ENCODE measurements around the gene PTPRM.
A peak's percentile ranks its signal among the peaks of the same experiment; 100 is the strongest.

Gene PTPRM

GRCh38 chr18:7760967-7761948, 194.1 kb downstream of the PTPRM start:
- DNase-seq = no peak

GRCh38 chr18:7764405-7764804, 197.3 kb downstream of the PTPRM start:
- DNase-seq = no peak

- no peak for DNase-seq
These were observed 199.2 kb downstream of the PTPRM start for GRCh38 chr18:7766346-7766745.

GRCh38 chr18:7766817-7767216, 199.7 kb downstream of the PTPRM start:
- DNase-seq = no peak

GRCh38 chr18:7770908-7771307, 203.8 kb downstream of the PTPRM start:
- no peak for DNase-seq

GRCh38 chr18:7772510-7772888, 205.4 kb downstream of the PTPRM start:
- no peak for DNase-seq

GRCh38 chr18:7772951-7773350, 205.8 kb downstream of the PTPRM start:
- DNase-seq = no peak

- DNase-seq = no peak
These were observed 208.0 kb downstream of the PTPRM start for GRCh38 chr18:7775128-7775527.

GRCh38 chr18:7775843-7776242, 208.7 kb downstream of the PTPRM start:
- DNase-seq = no peak

GRCh38 chr18:7778181-7778580, 211.1 kb downstream of the PTPRM start:
- DNase-seq = no peak

- DNase-seq = no peak
These were observed 212.1 kb downstream of the PTPRM start for GRCh38 chr18:7779211-7779610.

- no peak for DNase-seq
These were observed 217.1 kb downstream of the PTPRM start for GRCh38 chr18:7784171-7784570.

GRCh38 chr18:7786569-7786968, 219.5 kb downstream of the PTPRM start:
- peak; percentile 47 for DNase-seq

GRCh38 chr18:7787339-7787738, 220.2 kb downstream of the PTPRM start:
- DNase-seq = no peak

GRCh38 chr18:7789856-7790552, 222.9 kb downstream of the PTPRM start:
- peak; percentile 73 for DNase-seq

- DNase-seq = no peak
These were observed 226.0 kb downstream of the PTPRM start for GRCh38 chr18:7793100-7793499.

GRCh38 chr18:7803956-7804469, 236.9 kb downstream of the PTPRM start:
- DNase-seq = no peak

- no peak for DNase-seq
These were observed 238.0 kb downstream of the PTPRM start for GRCh38 chr18:7805096-7805495.

GRCh38 chr18:7805880-7806279, 238.8 kb downstream of the PTPRM start:
- no peak for DNase-seq

GRCh38 chr18:7807936-7808453, 240.9 kb downstream of the PTPRM start:
- no peak for DNase-seq

GRCh38 chr18:7808992-7809391, 241.9 kb downstream of the PTPRM start:
- no peak for DNase-seq

- DNase-seq = no peak
These were observed 242.3 kb downstream of the PTPRM start for GRCh38 chr18:7809455-7809854.

GRCh38 chr18:7809978-7810377, 242.9 kb downstream of the PTPRM start:
- DNase-seq = no peak
